Umbilical cord (tissue), 2 donors: ENCODE measurements around the gene PPFIBP2. TPM values are rescaled to one million over a fixed set of nuclear protein-coding genes. Genes with fewer than 3 reads are reported as not detected.

Source experiments
- DNase-seq: peaks from one replicate; pipeline ENCODE4 v3.0.0-alpha.2; 2015; ENCODE audit warnings: low spot score
- total RNA-seq: library from RNA; depleted of rRNA; stranded (reverse); fragments of >200 nt; gene quantifications from one replicate; pipeline ENCODE4 v1.2.3, GENCODE V29; 2014; ENCODE audit warnings: low replicate concordance; ENCODE audit not compliant: insufficient read depth

Gene PPFIBP2
- total RNA-seq, 1 donor from 2014 or later, result 66.2 TPM

DNA sequence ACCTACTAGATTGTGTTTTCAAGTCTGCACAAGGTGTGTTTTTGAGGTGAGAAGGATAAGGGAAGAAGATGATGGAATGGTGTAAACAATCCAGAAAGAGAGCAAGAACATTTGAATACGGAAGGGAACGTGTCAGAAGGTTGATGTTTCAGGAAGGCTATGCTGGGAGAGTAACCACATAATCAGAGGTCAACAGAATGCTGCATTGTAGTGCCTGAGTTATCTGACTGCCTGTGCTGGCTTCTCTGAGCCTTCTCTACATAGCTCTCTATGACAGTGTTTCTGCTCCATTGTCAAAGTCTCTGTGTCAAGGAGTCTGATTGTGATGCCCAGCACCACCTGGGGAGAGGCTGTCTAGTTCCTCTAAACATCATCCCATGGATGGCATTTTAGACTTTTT lies 85.4 kb downstream of the PPFIBP2 start:
- no peak for DNase-seq

DNA sequence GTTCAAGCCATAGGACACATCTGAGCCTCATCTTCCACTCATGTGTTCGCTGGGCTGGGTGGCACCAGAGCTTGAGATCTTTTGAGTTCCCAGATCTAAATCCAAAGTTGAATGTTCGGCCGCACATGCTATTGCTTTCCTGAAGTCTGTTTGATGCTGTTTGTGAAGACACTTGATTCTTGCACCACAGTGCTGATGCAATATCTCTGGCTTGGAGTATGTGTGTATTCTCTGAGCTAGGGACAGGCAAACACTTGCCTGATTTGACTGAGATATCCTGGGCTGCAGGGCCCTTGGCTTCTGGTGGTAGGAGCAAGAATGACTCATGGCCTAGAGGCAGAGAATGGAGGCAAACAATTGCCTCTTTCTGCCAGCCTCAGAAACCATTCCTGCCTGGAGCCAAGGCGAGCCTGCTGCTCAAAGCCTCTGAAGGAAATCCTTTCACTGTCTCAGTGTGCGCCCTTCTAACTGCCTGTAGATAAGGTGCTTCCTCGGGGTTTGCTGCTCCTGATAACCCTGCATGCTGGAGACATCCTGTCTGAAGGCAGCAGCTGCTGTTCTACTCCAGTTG lies 86.5 kb downstream of the PPFIBP2 start:
- DNase-seq, result peak; percentile 60

DNA sequence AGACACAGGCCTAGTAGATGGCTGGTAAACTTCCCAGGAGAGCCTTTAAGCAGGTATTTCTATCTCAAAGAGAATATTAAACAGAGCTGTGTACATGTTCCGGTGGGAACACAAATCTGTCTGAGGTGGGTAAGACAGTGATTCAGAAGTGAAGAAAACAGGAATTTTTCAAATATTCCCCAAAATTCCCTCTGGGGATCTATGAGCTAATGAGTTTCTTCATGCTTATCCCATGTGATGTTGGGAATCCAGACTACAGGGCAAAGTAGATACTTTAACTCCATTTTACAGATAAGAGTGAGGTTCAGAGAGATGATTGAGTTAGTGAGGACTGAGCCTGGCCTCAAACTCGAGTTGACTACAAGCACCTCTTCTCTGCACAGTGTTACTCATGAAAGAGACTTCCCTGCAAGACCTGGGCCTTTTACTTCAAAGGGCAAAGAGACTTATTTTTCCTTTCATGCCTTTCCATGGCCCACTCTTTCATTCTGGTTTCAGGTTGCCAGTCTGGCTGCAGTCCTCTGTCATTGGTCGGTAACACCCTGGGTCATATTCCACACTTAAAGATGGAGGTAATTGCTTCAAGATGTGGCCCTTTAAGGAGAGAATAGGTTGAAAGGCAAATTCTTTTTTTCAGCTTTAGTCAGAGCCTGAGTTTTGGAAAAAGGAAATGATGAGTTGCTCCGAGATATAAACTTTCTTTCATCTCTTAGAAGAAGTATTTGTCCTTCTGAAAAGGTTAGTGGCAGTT lies 89.4 kb downstream of the PPFIBP2 start:
- DNase-seq, result peak; percentile 70

DNA sequence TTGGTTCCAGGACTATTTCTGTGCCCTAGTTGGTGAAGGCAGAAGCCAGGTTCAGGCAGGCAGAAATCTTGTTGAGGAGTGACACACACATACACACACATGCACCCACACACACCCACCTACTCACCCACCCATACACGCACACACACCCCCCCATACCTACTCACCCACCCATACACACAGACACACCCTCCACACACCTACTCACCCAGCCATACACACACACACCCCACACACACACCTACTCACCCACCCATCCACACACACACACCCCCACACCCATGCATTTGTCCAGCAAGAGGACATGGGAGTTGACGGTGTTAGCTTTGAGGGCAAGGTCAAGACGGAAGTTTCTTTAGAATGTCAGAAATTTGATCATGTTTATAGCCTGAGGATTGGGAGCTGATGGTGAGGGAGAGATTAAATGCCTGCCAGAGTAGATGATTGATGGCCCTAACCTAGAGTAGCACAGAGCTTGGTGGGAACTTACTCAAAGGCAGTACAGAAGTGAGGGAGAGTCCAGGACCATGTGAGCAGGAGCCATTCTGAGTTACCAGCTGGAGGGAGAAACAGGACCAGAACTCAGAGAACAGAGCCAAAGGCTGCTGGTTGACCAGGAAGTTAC lies 90.6 kb downstream of the PPFIBP2 start:
- peak; percentile 21 for DNase-seq

DNA sequence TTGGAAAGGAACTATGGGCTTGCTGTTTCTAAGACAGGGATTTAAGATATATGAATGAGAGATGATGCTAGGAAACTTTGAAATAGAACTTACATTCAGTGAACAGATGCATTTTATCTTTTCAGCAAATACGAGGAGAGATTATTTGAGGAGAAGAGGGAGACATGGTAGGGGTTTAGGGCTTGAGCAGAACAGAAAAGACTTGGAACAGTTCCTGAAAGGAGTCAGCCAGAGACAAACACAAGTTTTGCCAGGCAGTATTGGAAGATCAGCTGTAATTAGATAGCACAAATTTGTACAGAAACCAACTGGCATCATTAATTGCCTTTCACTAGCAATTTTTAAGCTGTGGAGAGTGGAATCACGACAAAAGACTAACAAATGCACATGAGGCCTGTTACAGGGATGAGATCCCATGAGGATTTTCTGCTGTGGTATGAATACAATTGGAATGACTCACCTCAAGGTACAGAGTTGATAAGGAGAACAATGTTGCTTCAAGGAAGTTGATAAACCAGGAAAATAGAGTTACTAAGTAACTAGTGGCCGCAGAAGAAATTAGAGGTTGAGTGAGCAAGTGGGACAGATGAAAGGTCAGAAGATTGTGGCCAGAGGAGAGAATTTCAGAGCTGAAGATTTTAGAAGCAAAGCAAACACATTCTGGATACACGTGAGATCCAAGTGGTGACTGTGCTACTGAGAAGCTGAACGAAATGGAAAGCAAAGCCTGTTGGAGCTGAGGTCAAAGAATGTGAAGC lies 91.6 kb downstream of the PPFIBP2 start:
- DNase-seq, result peak; percentile 88

DNA sequence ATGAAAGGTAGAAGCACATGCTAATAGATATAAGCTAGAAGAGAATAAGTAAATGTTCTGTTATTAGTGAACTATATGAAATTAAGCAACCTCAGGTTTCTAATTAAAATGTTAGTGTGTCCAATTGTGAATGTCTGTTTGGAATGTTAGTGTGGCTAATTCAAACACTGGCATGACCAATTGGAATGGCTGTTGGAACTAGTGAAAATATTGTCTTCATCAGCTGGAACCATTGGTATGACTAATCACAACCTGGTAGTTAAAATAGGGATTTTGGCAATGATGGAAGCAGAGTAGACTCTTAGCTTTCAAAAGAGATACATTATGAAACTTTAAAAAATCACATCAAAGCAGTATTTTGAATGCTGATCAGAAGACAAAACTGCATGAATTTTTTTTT lies 92.7 kb downstream of the PPFIBP2 start:
- DNase-seq, result no peak

DNA sequence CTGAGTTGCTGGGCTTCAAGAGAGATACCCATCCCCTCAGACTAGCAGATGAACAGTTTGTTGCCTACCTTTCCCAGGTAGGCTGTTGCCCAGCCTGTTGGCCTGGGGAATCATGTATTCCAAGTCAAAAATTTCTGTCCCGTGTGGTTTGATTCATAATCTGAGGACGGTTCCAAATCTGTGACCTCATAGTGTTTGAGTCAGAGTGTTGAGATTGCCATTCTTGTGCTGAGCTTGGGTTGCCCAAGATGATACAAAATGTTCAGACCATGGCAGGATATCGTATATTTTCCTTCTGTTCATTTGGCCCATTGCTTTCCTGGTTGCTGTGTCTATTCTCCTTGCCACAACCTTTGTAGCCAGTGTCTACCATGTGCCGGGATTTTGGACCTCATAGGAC lies 95.2 kb downstream of the PPFIBP2 start:
- DNase-seq, result no peak

DNA sequence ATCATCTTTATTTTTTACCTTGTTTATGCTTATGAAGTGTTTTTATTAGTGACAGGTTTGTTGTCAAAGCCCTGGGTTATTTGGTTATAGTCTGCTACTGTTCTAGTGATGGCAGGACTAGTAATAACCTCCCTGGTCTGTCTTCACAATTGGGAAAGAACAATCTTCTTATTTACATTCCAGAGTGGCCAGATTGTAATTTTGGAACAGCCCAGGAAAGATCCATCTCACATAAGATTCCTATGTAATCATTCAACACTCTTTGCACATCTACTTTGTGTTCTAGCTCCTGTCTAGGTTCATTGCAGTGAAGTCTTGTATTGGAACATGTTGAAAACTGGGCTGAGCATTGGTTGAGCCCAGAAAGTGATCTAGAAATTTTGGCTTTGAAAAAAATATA lies 95.7 kb downstream of the PPFIBP2 start:
- DNase-seq, result no peak

DNA sequence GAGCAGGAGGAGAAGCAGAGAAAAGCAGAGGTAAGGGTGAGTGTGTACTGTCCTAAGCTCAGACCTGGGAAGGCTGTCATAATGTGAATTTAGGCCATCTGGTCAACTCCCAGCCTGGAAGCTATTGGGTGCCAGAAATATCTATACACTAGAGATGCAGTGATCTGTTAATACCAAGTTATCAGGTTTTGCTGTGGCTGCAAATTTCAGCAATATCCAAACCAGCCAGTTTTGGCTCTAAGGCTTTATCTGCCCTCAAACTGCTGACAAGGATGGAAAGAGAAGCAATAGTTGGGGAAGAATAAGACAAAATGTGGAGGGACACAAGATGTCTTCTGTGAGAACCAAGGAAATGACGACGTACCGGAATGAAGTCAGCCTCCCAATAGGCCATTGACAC lies 96.6 kb downstream of the PPFIBP2 start:
- DNase-seq, result no peak

DNA sequence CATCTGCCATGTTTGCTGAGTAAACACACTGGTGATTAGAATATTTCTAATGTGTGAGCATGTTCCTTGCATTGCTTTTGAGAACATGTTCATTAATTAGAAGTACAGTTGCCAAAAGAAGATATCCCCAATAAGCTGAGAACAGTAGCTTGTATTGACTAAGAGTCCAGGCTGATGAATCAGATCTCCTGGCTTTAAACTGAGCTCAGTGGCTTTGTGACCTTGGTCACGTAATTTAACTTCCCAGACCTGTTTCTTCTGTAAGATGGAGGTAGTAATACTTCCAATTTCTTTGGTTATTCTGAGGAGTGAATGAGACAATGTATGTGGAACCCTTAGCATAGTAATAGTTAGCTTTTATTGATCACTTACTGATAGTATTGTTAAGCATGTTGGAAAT lies 97.6 kb downstream of the PPFIBP2 start:
- no peak for DNase-seq

DNA sequence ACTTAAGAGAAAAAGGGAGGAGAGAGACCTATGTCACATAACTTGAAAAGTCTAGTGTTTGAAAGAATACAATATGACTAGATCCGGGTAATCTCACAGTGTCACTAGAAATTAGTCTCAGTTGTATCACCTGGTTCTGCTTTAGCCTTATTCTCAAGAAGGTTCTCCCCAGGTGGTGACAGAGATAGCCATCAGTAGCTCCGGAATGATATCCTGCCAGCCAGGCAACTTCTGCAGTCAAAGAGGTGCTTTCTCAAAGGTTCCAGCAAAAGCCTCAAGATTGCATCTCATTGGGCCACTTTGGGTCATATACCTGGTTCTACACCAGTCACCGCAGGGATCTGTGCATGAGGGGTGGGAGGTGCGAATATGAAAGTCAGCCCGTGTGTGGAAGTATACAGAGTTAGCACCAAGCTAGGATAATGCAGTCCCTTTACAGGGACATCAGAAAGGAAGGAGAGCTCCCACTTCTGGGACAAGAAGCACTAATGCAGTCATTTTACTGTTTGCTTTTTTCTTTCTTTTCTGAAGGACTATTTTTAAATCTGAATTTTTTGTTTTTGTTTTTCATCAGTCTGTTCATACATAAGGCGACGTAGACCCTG lies 98.4 kb downstream of the PPFIBP2 start:
- peak; percentile 17 for DNase-seq

DNA sequence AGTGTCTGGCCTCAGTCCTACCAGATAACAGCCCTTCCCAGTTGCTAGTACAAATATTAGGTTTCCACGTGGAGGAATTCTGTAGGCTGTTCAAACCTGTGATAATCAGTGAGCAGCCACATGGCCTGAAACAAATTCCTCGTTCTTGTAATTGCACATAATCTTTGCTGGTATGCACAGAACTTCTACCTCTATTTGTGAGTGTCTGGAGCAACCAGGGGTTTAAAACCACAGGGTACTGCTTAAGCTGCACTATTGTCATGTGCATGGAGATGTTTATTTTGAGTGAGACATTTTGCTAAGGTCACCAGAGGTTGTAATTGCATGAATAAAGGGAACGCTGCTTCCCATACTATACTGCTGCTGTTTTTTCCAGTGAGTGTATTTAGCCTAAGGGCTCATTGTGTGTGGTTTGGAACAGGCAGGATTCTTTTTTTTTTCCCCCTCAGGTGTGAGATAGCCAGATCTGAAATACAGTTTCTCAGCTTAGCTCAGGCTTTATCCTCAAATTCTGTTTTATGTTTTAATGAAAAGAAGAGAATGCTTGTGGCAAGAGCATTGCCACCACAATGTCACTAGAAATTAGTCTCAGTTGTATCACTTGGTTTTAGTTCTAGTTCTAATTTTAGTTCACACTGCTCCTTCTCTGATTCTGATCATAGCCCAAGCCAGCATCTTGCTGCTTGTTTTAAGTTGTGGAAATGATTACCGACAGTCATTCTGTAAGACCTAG lies 99.0 kb downstream of the PPFIBP2 start:
- peak; percentile 14 for DNase-seq

DNA sequence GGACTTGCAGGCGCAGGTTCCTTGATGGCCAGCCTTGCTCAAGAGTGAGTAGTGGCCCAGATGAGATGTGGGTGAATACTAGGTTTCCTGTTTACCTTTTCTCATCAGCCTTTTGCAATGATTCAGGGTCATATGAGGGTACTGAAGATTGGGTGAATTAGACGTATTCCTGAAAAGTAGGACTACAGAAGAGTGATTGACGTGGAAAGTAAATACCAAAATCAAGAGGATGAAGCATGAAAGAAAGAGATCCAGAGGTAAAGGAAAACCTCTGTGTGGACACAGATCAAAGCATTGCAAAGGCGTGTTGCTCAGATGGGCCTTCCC lies 99.6 kb downstream of the PPFIBP2 start:
- no peak for DNase-seq

DNA sequence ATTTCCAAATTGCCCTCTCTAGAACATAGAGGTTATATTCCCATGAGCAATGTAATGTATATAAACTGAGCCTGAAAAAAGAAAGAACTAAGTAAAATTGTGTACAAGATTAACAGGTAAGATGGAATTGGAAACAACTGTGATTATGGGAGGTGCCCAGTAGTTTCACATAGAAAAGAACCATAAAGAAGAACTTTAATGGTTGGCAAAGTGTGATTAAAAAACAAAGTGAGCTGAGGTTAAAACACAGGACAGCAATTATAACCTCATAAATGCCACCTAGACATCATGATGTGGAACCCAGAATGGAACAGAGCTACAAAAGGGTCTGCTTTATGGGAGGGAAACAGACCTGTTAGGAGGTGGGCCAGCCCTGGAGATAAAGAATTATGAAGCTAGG lies 100.9 kb downstream of the PPFIBP2 start:
- no peak for DNase-seq

DNA sequence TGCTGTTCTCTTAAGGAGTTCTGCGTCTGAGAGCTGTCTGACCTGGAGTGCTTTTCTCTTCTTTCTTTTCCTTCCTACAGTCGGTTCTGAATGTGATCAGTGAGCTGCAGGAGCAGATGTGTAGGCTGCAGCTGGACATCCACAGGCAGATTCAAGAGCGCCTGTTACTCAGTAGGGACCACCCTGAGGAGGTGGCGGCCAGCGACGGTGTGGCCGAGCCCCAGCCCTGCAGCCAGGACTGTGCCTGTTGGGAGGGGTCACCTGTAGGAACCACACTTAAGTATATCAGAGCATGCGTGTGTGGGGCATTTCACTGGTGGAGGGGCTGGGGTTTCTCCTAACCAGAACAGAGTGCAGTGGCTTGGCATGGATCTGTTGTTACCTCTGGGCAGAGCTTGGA lies 103.2 kb downstream of the PPFIBP2 start:
- DNase-seq, result no peak

DNA sequence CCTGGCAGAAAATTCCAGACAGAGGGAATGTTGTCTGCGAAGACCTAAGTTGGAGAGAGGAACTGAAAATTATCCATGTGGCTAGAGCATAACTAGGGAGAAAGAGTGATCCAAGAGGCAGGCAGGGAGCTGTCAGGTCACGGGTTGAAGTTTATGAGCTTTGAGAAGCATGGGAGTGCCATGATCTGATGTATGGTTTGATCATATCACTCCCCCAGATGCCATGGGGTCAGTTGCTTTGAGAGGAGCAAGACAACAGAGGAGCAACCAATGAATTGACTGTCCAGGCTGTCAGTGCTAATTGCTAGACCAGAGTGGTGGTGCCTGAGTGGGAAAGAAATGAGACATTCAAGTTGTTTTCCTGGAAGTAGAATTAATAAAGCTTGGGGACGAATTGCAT lies 105.5 kb downstream of the PPFIBP2 start:
- DNase-seq, result no peak

DNA sequence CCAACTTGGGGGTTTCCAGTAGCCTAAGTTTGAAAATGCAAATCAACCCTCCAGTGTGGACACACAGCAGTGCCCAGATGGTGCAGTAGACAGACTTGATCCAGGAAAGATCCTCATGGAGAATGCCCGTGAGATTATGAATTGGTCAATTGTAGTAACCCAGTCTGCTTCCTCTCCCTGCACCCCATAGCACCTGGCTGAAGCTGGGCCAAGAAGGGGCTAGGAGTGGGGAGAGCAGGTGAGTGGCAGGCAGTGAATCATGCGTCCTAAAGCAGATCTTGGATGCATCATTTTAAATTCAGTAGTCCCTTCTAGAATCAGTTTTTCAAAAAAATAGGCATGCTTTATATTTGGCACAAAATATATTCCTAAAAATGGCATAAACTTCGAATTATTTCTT lies 107.3 kb downstream of the PPFIBP2 start:
- no peak for DNase-seq

DNA sequence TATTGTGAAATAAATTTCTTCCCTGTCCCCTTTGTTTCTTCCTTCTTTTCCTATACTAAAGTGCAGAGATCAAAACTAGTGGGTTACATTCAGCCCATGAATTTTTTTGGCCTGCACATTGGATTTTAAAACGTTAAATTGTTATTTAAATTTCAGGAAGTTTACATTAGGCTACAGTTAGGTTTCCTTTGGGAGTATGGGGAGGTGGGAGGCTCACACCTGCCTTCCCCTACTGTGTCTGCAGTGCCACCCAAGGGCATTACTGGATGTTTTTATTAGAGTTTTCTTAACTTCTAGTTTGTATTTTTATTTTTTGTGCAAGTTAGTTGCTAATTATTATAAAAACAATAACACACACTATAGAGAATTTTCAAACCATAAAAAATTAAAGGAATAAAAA lies 107.8 kb downstream of the PPFIBP2 start:
- no peak for DNase-seq

DNA sequence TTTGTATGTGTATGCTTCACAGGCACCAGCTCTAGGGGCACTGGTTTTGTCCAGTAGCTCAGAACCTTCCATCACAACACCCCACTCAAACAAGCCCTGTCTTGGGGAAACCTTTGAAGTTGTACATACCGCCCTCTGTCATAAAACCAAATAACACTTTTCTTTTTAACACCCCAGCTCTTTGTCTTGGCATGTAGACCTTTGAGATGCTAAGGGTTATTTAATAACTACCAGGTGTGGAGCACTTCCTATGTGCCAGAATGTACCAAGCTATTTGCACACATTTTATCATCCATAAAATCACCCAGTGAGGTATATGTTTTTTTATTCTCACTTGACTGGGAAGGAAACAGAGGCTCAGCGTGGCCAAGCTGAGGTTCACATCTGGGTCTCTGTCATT lies 108.9 kb downstream of the PPFIBP2 start:
- no peak for DNase-seq

DNA sequence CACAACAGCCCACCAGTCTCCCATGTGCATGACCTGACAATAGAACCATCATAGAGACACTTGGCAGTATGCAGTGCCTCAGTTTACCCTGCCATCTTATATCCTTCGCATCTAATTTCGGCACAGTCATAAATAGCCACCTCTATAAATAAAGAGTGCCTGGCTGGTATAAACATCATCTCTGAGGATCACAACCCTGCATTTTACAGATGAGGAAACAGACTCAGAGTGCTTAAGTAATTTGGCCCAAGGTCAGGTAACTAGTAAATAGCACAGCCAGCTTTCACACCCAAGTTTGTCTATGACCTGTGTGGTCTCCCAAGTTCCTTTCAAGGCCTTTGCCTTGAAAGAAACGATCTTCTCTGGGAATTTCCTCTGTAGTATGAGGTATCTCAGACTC lies 114.9 kb downstream of the PPFIBP2 start:
- DNase-seq, result no peak

DNA sequence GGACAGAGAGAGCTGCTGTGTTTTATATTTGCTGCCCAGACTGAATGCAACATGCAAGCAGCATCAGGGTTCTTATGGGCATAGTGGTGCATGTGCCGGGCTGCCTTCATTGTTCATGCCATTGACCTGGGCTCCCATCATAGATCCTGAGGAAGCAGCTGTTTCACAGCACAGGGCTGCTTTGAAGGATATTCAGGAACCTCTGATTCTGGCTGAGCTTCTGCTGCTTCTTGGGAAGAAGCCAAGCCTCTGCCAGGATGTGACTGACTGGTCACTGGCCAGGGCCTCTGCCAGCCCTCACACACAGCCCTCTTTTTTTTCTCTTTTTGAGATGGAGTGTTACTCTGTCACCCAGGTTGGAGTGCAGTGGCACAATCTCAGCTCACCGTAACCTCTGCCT lies 116.2 kb downstream of the PPFIBP2 start:
- DNase-seq, result no peak

DNA sequence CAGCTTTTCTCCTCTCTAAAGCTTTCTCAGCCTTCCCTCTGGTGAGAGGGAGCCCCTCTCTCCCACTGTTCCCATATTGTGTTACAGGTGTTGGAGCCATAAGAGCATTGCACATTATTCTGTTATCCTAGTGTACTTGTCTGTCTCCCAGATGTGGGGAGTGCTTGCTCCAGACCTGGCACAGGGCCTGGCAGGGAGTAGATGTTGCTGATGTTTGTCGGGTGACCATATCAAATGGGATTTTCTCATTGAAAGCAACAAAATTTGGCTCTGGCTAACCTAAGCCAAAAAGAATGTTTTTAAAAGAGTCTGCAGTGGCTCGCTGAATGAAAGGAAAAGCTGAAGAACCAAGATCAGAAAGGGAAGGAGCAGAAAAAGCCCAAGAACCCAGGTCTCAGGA lies 118.4 kb downstream of the PPFIBP2 start:
- no peak for DNase-seq
